ENCODE data around the gene CFAP47.

GRCh38 chrX:36401774-36402173, 482.2 kb downstream of the CFAP47 start:
- TF ChIP-seq CREB1 (IDR thresholded peaks at IDR 0.05; ENCODE audit: low read depth), result no peak
- no peak for TF ChIP-seq EGR1 (IDR thresholded peaks at IDR 0.05)
